Spleen (tissue), 11 donors: ENCODE results near the gene KIF16B. TPM values are rescaled to one million over a fixed set of nuclear protein-coding genes. Genes with fewer than 3 reads are reported as not detected.

Experiments
- DNase-seq: peaks from one replicate; pipeline ENCODE4 v3.0.0-alpha.2; 2020
- H3K27ac ChIP-seq, 8 donors: fragments of 200-600 bp; sonication (generic) in 7 of 8; 1 replicate in 4 of 8; 2 replicates in 4 of 8; pipeline versions ENCODE4 v1.5.0 to v1.8.0; 2016 to 2021; ENCODE audit warnings: inconsistent platforms in 4 of 8, mild to moderate bottlenecking in 4 of 8, moderate library complexity in 1 of 8
- H3K27me3 ChIP-seq, 7 donors: fragments of 200-600 bp; sonication (generic) in 6 of 7; replicated peaks in 1 of 7; 1 replicate in 4 of 7; 2 replicates in 3 of 7; pipeline versions ENCODE4 v1.5.0 to v1.8.0; 2016 to 2021; ENCODE audit warnings: inconsistent platforms in 3 of 7, mild to moderate bottlenecking in 1 of 7
- H3K36me3 ChIP-seq, 6 donors: fragments of 200-600 bp; sonication (generic) in 5 of 6; 1 replicate in 4 of 6; 2 replicates in 2 of 6; pipeline versions ENCODE4 v1.5.0 to v1.8.0; 2016 to 2021; ENCODE audit warnings: inconsistent platforms in 2 of 6
- H3K4me1 ChIP-seq, 6 donors: fragments of 200-600 bp; sonication (generic) in 5 of 6; 1 replicate in 3 of 6; 2 replicates in 3 of 6; pipeline versions ENCODE4 v1.5.0 to v1.8.0; 2016 to 2021; ENCODE audit warnings: inconsistent platforms in 3 of 6
- H3K4me3 ChIP-seq, 8 donors: fragments of 200-600 bp; sonication (generic) in 7 of 8; 1 replicate in 4 of 8; 2 replicates in 4 of 8; pipeline versions ENCODE4 v1.5.0 to v1.8.0; 2016 to 2021; ENCODE audit warnings: inconsistent platforms in 4 of 8, mild to moderate bottlenecking in 4 of 8, moderate library complexity in 2 of 8
- H3K9me3 ChIP-seq, 8 donors: fragments of 200-600 bp; sonication (generic) in 7 of 8; 1 replicate in 4 of 8; 2 replicates in 4 of 8; pipeline versions ENCODE4 v1.5.0 to v1.8.0; 2016 to 2021; ENCODE audit warnings: inconsistent platforms in 4 of 8
- POLR2A ChIP-seq, 3 donors: fragments of 450-650 bp; IDR thresholded peaks; one replicate each; pipeline ENCODE4 v1.5.1; 2017; ENCODE audit warnings: antibody characterized with exemption in 3 of 3, mild to moderate bottlenecking in 1 of 3
- POLR2AphosphoS5 ChIP-seq, 3 donors: sonication (generic); formaldehyde crosslinking; IDR thresholded peaks; one replicate each; pipeline ENCODE4 v1.5.1; 2017; ENCODE audit warnings: antibody characterized with exemption in 3 of 3
- WGBS, 5 donors: extraction: QIAGEN DNeasy Blood & Tissue Kit in 3 of 5; methylation state at CpG; one replicate each; pipeline versions ENCODE4 v1.1.5 to v1.1.7; 2013 to 2018; 5-methylcytosine and 5-hydroxymethylcytosine counted together
- intact Hi-C: fragments of 100-400 bp; cut with DNase I; formaldehyde crosslinking; loops from one replicate; pipeline ENCODE4 v1.15.0; 2023; ENCODE audit warnings: low total_unique reads
- polyA plus RNA-seq, 3 donors: library from polyadenylated mRNA; stranded (reverse); fragments of 200-250 nt; gene quantifications; one replicate each; pipeline ENCODE4 v1.2.1, GENCODE V29; 2013
- total RNA-seq, 7 donors: library from RNA; depleted of rRNA in 3 of 7; stranded (reverse); fragments of >200 nt in 3 of 7; fragmentation: NEBNext Ultra II Directional in 4 of 7; extraction: Animal tissue kit (Norgen Biotek cat#: 25700) in 4 of 7; gene quantifications; one replicate each; pipeline versions ENCODE4 v1.1.0 to v1.2.1, GENCODE V29; 2016 to 2021
- TF ChIP-seq, protein P1 (sequence below), 11 experiments: fragments of 200-600 bp in 7 of 11; fragments of 450-650 bp in 4 of 11; sonication (generic) in 4 of 11; IDR thresholded peaks in 8 of 11; conservative IDR thresholded peaks in 3 of 11; 1 replicate in 7 of 11; 2 replicates in 4 of 11; pipeline versions ENCODE4 v1.4.0 to v1.8.0; 2016 to 2021; ENCODE audit warnings: antibody characterized with exemption in 11 of 11, inconsistent platforms in 4 of 11, mild to moderate bottlenecking in 1 of 11
- donor health status: healthy with polysubstance abuse.
- donor health status: DM: no; HTN: no; CAD: no; lungs with moderate emphysema.
- donor health status: DM: no; HTN: no; CAD: no.
- donor health status: Bipolar disorder and iron deficiency.
- donor health status: healthy.
- donor health status: DM: no; HTN: no; CAD: no.
- donor health status: DM: yes; HTN: yes; CAD: no.

The KIF16B gene
- total and polyA plus RNA-seq, 10 donors, result 3.0 to 30.1 (median 21.2) TPM

DNA sequence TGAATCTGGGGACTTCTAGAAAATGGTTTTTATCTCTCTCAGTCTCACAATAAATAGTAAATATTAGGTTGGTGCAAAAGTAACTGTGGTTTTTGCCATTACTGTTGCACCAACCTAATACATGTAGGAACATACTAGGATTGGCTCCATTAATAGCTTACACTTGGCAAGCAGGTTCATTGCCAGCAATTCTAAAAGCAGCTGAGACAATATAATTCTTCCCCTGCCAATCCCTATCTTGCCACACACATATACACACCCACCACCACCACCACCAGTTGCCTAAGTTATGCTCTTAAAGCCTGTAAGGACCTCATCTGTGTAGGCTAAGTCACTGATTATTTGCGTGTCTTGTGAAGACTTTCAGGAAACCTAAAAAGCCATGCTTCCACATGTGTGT, 145.1 kb downstream of the KIF16B start:
- no peak overlapping the region for H3K4me3 ChIP-seq
- H3K4me1 ChIP-seq, result no peaks in the 10 kb centered on the region
- DNase-seq, result no peak
- H3K9me3 ChIP-seq, result peaks cover 0 to 9% (median under 1%) of the 10 kb centered on the region in 8 donors
- H3K36me3 ChIP-seq, result peaks cover 0 to 72% (median 33%) of the 10 kb centered on the region in 6 donors
- no peak overlapping the region for H3K27ac ChIP-seq
- no peaks in the 10 kb centered on the region for H3K27me3 ChIP-seq
- intact Hi-C loops, result no loop called here
- TF ChIP-seq POLR2A (IDR thresholded peaks at IDR 0.05), result no peak
- TF ChIP-seq POLR2AphosphoS5 (IDR thresholded peaks at IDR 0.05), result no peak
- TF ChIP-seq, protein P1, sequence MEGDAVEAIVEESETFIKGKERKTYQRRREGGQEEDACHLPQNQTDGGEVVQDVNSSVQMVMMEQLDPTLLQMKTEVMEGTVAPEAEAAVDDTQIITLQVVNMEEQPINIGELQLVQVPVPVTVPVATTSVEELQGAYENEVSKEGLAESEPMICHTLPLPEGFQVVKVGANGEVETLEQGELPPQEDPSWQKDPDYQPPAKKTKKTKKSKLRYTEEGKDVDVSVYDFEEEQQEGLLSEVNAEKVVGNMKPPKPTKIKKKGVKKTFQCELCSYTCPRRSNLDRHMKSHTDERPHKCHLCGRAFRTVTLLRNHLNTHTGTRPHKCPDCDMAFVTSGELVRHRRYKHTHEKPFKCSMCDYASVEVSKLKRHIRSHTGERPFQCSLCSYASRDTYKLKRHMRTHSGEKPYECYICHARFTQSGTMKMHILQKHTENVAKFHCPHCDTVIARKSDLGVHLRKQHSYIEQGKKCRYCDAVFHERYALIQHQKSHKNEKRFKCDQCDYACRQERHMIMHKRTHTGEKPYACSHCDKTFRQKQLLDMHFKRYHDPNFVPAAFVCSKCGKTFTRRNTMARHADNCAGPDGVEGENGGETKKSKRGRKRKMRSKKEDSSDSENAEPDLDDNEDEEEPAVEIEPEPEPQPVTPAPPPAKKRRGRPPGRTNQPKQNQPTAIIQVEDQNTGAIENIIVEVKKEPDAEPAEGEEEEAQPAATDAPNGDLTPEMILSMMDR (IDR thresholded peaks at IDR 0.05 in 8 of 11, conservative IDR thresholded peaks at IDR 0.05 in 3 of 11), result no peak
- WGBS, 5 donors, result 91 to 99% (median 97%) methylated on average over 1 of the region's 1 CpG

GRCh38 chr20:16427571-16427970, 145.7 kb downstream of the KIF16B start:
- no peaks in the 10 kb centered on the region for H3K27me3 ChIP-seq
- intact Hi-C loops, result no loop called here
- TF ChIP-seq POLR2A (IDR thresholded peaks at IDR 0.05) (no peak), POLR2AphosphoS5 (IDR thresholded peaks at IDR 0.05) (no peak)
- TF ChIP-seq, protein P1 (IDR thresholded peaks at IDR 0.05 in 8 of 11, conservative IDR thresholded peaks at IDR 0.05 in 3 of 11), result no peak
- no peaks in the 10 kb centered on the region for H3K4me1 ChIP-seq
- H3K27ac ChIP-seq, result no peak overlapping the region
- no peak for DNase-seq
- WGBS, 5 donors, result 88 to 96% (median 94%) methylated on average over 2 of the region's 2 CpGs
- no peak overlapping the region for H3K4me3 ChIP-seq
- H3K9me3 ChIP-seq, result peaks cover 0 to 12% (median 4%) of the 10 kb centered on the region in 8 donors
- H3K36me3 ChIP-seq, result peaks cover 0 to 77% (median 33%) of the 10 kb centered on the region in 6 donors

- TF ChIP-seq, protein P1 (IDR thresholded peaks at IDR 0.05 in 8 of 11, conservative IDR thresholded peaks at IDR 0.05 in 3 of 11), result no peak
- TF ChIP-seq POLR2AphosphoS5 (IDR thresholded peaks at IDR 0.05) (no peak), POLR2A (IDR thresholded peaks at IDR 0.05) (no peak)
- intact Hi-C loops, result no loop called here
- H3K4me1 ChIP-seq, result no peaks in the 10 kb centered on the region
- H3K27me3 ChIP-seq, result no peaks in the 10 kb centered on the region
- 67 to 95% (median 79%) methylated on average over 1 of the region's 1 CpG for WGBS, 5 donors
- peaks cover 0 to 77% (median 33%) of the 10 kb centered on the region in 6 donors for H3K36me3 ChIP-seq
- peaks cover 0 to 12% (median 4%) of the 10 kb centered on the region in 8 donors for H3K9me3 ChIP-seq
- H3K4me3 ChIP-seq, result no peak overlapping the region
- H3K27ac ChIP-seq, result no peak overlapping the region
- no peak for DNase-seq
These were observed 148.5 kb downstream of the KIF16B start for GRCh38 chr20:16424780-16425179.

DNA sequence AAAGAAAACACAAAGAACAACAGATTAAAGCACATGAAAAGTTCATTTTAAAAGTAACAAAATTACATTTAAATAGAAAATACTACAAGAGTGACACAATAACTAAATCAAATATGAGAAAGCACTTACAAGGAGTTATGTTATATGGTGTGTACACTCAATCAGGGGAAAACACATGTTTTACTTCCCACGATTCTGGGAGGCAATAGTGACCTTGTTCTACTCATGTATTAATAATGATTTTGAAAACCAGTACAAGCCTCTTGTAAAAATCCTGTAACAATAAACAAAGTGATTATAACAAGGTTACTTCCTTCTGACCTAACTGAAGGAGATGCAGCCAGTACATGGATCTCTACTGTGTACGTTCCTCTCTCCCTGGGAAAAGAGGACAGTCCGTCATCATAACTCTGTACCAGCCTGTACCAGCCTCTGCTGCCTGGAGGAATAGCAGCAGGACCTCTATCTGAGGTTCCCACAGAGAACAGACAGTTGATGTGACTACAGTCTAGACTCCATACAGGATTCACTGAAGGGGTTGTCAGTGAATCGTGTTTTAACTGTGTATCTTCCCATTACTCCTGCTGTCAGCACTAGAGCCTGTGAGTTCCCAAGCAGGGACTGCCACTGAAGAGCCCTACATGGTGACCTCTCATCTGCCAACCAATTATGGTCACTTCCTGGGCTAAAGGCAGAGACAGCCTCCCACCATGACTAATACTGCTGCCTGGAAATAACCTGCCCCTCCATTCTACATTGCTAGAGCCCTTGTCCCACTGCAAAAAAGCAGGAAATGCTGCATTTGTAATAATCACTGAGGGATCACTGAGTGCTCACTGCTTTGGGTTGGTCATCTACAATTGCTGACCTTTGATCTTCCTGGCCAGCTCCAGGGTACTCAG, 149.7 kb downstream of the KIF16B start:
- Histone ChIP-seq H3K4me1 (no peaks in the 10 kb centered on the region), H3K27me3 (no peaks in the 10 kb centered on the region), H3K36me3 (peaks cover 0 to 73% (median 29%) of the 10 kb centered on the region in 6 donors), H3K27ac (no peak overlapping the region), H3K9me3 (peaks cover 0 to 12% (median 4%) of the 10 kb centered on the region in 8 donors), H3K4me3 (no peak overlapping the region)
- no peak for DNase-seq
- WGBS, 5 donors, result 85 to 91% (median 88%) methylated on average over 4 of the region's 4 CpGs
- TF ChIP-seq POLR2A (IDR thresholded peaks at IDR 0.05) (no peak), POLR2AphosphoS5 (IDR thresholded peaks at IDR 0.05) (no peak)
- TF ChIP-seq, protein P1 (IDR thresholded peaks at IDR 0.05 in 8 of 11, conservative IDR thresholded peaks at IDR 0.05 in 3 of 11), result no peak
- intact Hi-C loops, result no loop called here
